ENCODE results near the gene PNPLA7.

DNA sequence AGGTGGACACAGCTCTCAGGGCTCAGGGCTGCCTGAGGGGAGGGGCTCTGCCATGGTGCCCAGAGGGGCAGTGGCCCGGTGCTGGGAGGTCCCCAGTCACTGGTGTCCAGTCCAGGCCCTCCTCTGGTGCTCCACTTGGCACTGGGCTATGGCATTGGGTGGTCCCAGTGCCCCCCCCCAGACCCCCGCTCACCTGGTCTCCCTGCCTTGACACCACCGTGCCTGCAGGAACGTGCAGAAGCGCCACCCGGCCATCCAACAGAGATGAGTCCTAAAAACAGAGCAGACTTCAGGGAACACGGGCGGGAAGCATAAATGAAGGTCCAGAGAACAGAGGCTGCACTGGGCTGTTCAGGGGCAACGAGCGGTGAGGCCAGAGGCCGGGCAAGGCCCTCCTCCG is 48.7 kb downstream of the PNPLA7 start:
- TF ChIP-seq, protein P1, sequence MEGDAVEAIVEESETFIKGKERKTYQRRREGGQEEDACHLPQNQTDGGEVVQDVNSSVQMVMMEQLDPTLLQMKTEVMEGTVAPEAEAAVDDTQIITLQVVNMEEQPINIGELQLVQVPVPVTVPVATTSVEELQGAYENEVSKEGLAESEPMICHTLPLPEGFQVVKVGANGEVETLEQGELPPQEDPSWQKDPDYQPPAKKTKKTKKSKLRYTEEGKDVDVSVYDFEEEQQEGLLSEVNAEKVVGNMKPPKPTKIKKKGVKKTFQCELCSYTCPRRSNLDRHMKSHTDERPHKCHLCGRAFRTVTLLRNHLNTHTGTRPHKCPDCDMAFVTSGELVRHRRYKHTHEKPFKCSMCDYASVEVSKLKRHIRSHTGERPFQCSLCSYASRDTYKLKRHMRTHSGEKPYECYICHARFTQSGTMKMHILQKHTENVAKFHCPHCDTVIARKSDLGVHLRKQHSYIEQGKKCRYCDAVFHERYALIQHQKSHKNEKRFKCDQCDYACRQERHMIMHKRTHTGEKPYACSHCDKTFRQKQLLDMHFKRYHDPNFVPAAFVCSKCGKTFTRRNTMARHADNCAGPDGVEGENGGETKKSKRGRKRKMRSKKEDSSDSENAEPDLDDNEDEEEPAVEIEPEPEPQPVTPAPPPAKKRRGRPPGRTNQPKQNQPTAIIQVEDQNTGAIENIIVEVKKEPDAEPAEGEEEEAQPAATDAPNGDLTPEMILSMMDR (IDR thresholded peaks at IDR 0.05) = no peak
- TF ChIP-seq POLR2A (IDR thresholded peaks at IDR 0.05) = no peak
